Measurements from ENCODE around the gene LAMB3.

LAMB3 gene

GRCh38 chr1:209618291-209618690, 33.9 kb downstream of the LAMB3 start:
- DNase-seq (ENCODE audit: low read depth in 3 of 3), result no peak

GRCh38 chr1:209617755-209618154, 34.5 kb downstream of the LAMB3 start:
- DNase-seq (ENCODE audit: low read depth in 3 of 3), result no peak

- no peak for DNase-seq (ENCODE audit: low read depth in 3 of 3)
Measured at GRCh38 chr1:209617047-209617673, 35.1 kb downstream of the LAMB3 start.

- DNase-seq (ENCODE audit: low read depth in 3 of 3), result no peak
Measured at GRCh38 chr1:209616366-209617046, 35.7 kb downstream of the LAMB3 start.

- no peak for DNase-seq (ENCODE audit: low read depth in 3 of 3)
Measured at GRCh38 chr1:209614906-209615305, 37.3 kb downstream of the LAMB3 start.

GRCh38 chr1:209614151-209614420, 38.1 kb downstream of the LAMB3 start:
- DNase-seq (ENCODE audit: low read depth in 3 of 3), result no peak

- DNase-seq (ENCODE audit: low read depth in 3 of 3), result no peak
Measured at GRCh38 chr1:209613400-209614150, 38.6 kb downstream of the LAMB3 start.

- DNase-seq (ENCODE audit: low read depth in 3 of 3), result no peak
Measured at GRCh38 chr1:209612646-209613399, 39.4 kb downstream of the LAMB3 start.

GRCh38 chr1:209611771-209612570, 40.3 kb downstream of the LAMB3 start:
- no peak for DNase-seq (ENCODE audit: low read depth in 3 of 3)

GRCh38 chr1:209610631-209610905, 41.7 kb downstream of the LAMB3 start:
- no peak for DNase-seq (ENCODE audit: low read depth in 3 of 3)

GRCh38 chr1:209609791-209610630, 42.2 kb downstream of the LAMB3 start:
- DNase-seq (ENCODE audit: low read depth in 3 of 3), result no peak

- DNase-seq (ENCODE audit: low read depth in 3 of 3), result no peak
Measured at GRCh38 chr1:209609041-209609790, 43.0 kb downstream of the LAMB3 start.

GRCh38 chr1:209607795-209608178, 44.4 kb downstream of the LAMB3 start:
- no peak for DNase-seq (ENCODE audit: low read depth in 3 of 3)

- DNase-seq (ENCODE audit: low read depth in 3 of 3), result peak; percentile 18 to 27 (median 20)
Measured at GRCh38 chr1:209607102-209607794, 45.0 kb downstream of the LAMB3 start.

GRCh38 chr1:209603877-209604276, 48.3 kb downstream of the LAMB3 start:
- no peak for DNase-seq (ENCODE audit: low read depth in 3 of 3)

GRCh38 chr1:209601809-209602657, 50.2 kb downstream of the LAMB3 start:
- peak in 2 of 3 experiments; percentile 14 to 18 for DNase-seq (ENCODE audit: low read depth in 3 of 3)

GRCh38 chr1:209600541-209600940, 51.7 kb downstream of the LAMB3 start:
- no peak for DNase-seq (ENCODE audit: low read depth in 3 of 3)

GRCh38 chr1:209598227-209598626, 54.0 kb downstream of the LAMB3 start:
- no peak for DNase-seq (ENCODE audit: low read depth in 3 of 3)

- no peak for DNase-seq (ENCODE audit: low read depth in 3 of 3)
Measured at GRCh38 chr1:209597499-209597898, 54.7 kb downstream of the LAMB3 start.
